CD4-positive, alpha-beta T cell treated with Interleukin-15 for 4 hours (primary cell): Measurements from ENCODE around the gene AMZ1.
"Not testable (repeated sequence)": the region's sequence is repeated elsewhere in the genome, so short reads cannot be mapped to it uniquely, and the experiment has no call there.

Source experiments
- DNase-seq: peaks from one replicate; pipeline ENCODE4 v3.0.0-alpha.2; 2020; ENCODE audit warnings: low spot score

Gene AMZ1

GRCh38 chr7:2691932-2692439 is 4.0 kb downstream of the AMZ1 start:
- DNase-seq = not testable (repeated sequence)

- DNase-seq = no peak
Measured at GRCh38 chr7:2692543-2692942, 4.5 kb downstream of the AMZ1 start.

- not testable (repeated sequence) for DNase-seq
Measured at GRCh38 chr7:2693420-2694121, 5.6 kb downstream of the AMZ1 start.

GRCh38 chr7:2694122-2694436 is 6.1 kb downstream of the AMZ1 start:
- not testable (repeated sequence) for DNase-seq

- peak; percentile 77 for DNase-seq
Measured at GRCh38 chr7:2698581-2699288, 10.7 kb downstream of the AMZ1 start.

- no peak for DNase-seq
Measured at GRCh38 chr7:2699289-2699620, 11.3 kb downstream of the AMZ1 start.

- no peak for DNase-seq
Measured at GRCh38 chr7:2700141-2700850, 12.3 kb downstream of the AMZ1 start.

- DNase-seq = no peak
Measured at GRCh38 chr7:2701424-2701823, 13.4 kb downstream of the AMZ1 start.

GRCh38 chr7:2701832-2702593 is 14.0 kb downstream of the AMZ1 start:
- no peak for DNase-seq

GRCh38 chr7:2702594-2702957 is 14.6 kb downstream of the AMZ1 start:
- no peak for DNase-seq

GRCh38 chr7:2705371-2706096 is 17.5 kb downstream of the AMZ1 start:
- no peak for DNase-seq

GRCh38 chr7:2706685-2707126 is 18.7 kb downstream of the AMZ1 start:
- DNase-seq = no peak

GRCh38 chr7:2707481-2707880 is 19.5 kb downstream of the AMZ1 start:
- no peak for DNase-seq

- no peak for DNase-seq
Measured at GRCh38 chr7:2708041-2708440, 20.0 kb downstream of the AMZ1 start.

GRCh38 chr7:2708547-2709310 is 20.7 kb downstream of the AMZ1 start:
- no peak for DNase-seq

GRCh38 chr7:2709553-2710285 is 21.7 kb downstream of the AMZ1 start:
- DNase-seq = peak; percentile 75

- DNase-seq = peak; percentile 62
Measured at GRCh38 chr7:2710286-2710655, 22.3 kb downstream of the AMZ1 start.

GRCh38 chr7:2710901-2711551 is 23.0 kb downstream of the AMZ1 start:
- peak; percentile 47 for DNase-seq

- no peak for DNase-seq
Measured at GRCh38 chr7:2711895-2712675, 24.1 kb downstream of the AMZ1 start.
